ENCODE results near the gene AKR1C1.
"Not testable (repeated sequence)": the region's sequence is repeated elsewhere in the genome, so short reads cannot be mapped to it uniquely, and the experiment has no call there.

- TF ChIP-seq, protein P1, sequence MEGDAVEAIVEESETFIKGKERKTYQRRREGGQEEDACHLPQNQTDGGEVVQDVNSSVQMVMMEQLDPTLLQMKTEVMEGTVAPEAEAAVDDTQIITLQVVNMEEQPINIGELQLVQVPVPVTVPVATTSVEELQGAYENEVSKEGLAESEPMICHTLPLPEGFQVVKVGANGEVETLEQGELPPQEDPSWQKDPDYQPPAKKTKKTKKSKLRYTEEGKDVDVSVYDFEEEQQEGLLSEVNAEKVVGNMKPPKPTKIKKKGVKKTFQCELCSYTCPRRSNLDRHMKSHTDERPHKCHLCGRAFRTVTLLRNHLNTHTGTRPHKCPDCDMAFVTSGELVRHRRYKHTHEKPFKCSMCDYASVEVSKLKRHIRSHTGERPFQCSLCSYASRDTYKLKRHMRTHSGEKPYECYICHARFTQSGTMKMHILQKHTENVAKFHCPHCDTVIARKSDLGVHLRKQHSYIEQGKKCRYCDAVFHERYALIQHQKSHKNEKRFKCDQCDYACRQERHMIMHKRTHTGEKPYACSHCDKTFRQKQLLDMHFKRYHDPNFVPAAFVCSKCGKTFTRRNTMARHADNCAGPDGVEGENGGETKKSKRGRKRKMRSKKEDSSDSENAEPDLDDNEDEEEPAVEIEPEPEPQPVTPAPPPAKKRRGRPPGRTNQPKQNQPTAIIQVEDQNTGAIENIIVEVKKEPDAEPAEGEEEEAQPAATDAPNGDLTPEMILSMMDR (IDR thresholded peaks at IDR 0.05), result not testable (repeated sequence)
- not testable (repeated sequence) for TF ChIP-seq POLR2AphosphoS5, POLR2A (IDR thresholded peaks at IDR 0.05)
These were observed 20.3 kb upstream of the AKR1C1 start for GRCh38 chr10:4942931-4943330.

Measured in prostate gland (tissue), 2 donors.